ENCODE measurements around the gene EFCAB6. TPM values are rescaled to one million over a fixed set of nuclear protein-coding genes. Genes with fewer than 3 reads are reported as not detected.

EFCAB6 gene
- total RNA-seq, 1 experiment from 2014 or later = 0.21 TPM

DNA sequence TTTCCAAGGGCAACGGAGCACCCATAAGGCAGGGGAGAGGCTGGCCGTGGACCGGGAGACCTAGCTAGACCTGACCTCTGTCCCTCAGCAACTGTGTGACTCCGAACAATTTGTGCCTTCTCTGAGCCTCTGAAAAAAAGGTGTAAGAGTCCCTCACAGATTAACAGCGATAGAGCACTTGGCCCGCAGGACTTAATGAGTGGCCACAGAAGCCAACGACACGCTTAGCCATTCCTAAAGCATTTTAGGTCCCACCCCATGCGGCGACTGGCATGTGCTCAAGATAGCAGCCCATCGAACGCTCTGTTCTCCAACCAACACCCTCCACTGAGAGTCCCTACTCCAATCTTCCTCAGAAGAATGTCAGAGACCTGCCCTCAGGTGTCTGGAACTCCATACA lies 48.7 kb upstream of the EFCAB6 start:
- peak overlapping the region; percentile 52 to 76; a peak in 3 of 4 replicates for H3K4me3 ChIP-seq (ENCODE audit: low read depth in 2 of 2, low read length in 2 of 2)
- ChIA-PET POLR2A (no interaction called here), CTCF (no interaction called here)
- H3K9me3 ChIP-seq (ENCODE audit: control insufficient read depth, insufficient read depth, low read depth, low read length) = no peaks in the 10 kb centered on the region
- no peak for TF ChIP-seq TCF7L2 (IDR thresholded peaks at IDR 0.05; ENCODE audit: low read depth, low read length)
- TF ChIP-seq SIN3A (IDR thresholded peaks at IDR 0.05; ENCODE audit: borderline replicate concordance, insufficient read depth, low read depth, low read length) = no peak
- TF ChIP-seq, protein P1, sequence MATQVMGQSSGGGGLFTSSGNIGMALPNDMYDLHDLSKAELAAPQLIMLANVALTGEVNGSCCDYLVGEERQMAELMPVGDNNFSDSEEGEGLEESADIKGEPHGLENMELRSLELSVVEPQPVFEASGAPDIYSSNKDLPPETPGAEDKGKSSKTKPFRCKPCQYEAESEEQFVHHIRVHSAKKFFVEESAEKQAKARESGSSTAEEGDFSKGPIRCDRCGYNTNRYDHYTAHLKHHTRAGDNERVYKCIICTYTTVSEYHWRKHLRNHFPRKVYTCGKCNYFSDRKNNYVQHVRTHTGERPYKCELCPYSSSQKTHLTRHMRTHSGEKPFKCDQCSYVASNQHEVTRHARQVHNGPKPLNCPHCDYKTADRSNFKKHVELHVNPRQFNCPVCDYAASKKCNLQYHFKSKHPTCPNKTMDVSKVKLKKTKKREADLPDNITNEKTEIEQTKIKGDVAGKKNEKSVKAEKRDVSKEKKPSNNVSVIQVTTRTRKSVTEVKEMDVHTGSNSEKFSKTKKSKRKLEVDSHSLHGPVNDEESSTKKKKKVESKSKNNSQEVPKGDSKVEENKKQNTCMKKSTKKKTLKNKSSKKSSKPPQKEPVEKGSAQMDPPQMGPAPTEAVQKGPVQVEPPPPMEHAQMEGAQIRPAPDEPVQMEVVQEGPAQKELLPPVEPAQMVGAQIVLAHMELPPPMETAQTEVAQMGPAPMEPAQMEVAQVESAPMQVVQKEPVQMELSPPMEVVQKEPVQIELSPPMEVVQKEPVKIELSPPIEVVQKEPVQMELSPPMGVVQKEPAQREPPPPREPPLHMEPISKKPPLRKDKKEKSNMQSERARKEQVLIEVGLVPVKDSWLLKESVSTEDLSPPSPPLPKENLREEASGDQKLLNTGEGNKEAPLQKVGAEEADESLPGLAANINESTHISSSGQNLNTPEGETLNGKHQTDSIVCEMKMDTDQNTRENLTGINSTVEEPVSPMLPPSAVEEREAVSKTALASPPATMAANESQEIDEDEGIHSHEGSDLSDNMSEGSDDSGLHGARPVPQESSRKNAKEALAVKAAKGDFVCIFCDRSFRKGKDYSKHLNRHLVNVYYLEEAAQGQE (IDR thresholded peaks at IDR 0.05; ENCODE audit: insufficient read depth in 1 of 2, low read depth in 2 of 2, low read length in 1 of 2) = no peak
- TF ChIP-seq, protein P2, sequence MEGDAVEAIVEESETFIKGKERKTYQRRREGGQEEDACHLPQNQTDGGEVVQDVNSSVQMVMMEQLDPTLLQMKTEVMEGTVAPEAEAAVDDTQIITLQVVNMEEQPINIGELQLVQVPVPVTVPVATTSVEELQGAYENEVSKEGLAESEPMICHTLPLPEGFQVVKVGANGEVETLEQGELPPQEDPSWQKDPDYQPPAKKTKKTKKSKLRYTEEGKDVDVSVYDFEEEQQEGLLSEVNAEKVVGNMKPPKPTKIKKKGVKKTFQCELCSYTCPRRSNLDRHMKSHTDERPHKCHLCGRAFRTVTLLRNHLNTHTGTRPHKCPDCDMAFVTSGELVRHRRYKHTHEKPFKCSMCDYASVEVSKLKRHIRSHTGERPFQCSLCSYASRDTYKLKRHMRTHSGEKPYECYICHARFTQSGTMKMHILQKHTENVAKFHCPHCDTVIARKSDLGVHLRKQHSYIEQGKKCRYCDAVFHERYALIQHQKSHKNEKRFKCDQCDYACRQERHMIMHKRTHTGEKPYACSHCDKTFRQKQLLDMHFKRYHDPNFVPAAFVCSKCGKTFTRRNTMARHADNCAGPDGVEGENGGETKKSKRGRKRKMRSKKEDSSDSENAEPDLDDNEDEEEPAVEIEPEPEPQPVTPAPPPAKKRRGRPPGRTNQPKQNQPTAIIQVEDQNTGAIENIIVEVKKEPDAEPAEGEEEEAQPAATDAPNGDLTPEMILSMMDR (IDR thresholded peaks at IDR 0.05) = no peak
- BruUV-seq (replicated peaks) = no TSS peak
- no peaks in the 10 kb centered on the region for H3K36me3 ChIP-seq (ENCODE audit: control insufficient read depth, insufficient read depth, low read length)
- H3K27ac ChIP-seq (ENCODE audit: low read length) = peak overlapping the region; percentile 74; the same call in 1 of the 2 replicates
- no peak for DNase-seq (ENCODE audit: low read depth, low spot score)
- in situ Hi-C loops (cut with HindIII; ENCODE audit: low pct_unique_long_range_greater_than_20kb, low sequenced_read_pairs) = no loop called here
- no peaks in the 10 kb centered on the region for H3K4me1 ChIP-seq (ENCODE audit: control insufficient read depth, insufficient read depth, low read length)
- H3K27me3 ChIP-seq (ENCODE audit: control insufficient read depth, insufficient read depth, low read length) = no peaks in the 10 kb centered on the region
- no peak for ATAC-seq
- intact Hi-C loops (cut with micrococcal nuclease; ENCODE audit: unreplicated experiment) = no loop called here

DNA sequence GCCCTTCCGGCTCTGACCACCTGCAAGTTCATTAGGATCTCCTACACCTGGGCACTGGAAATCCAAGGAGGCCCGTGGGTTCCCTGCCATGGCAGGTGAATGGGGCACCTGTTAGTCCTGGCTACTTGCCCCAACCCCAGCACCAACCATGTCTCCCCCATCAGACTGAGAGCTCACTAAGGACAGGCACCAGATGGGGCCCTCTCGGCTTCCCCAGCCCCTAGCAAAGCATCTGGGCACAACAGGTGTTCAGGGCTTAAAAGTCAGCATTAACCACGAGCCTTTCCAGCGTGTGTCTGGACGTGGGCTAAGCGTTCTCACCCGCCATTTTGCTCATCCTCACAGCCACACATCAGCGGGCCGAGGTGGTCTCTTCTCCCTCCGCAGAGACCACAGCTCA lies 48.0 kb upstream of the EFCAB6 start:
- H3K9me3 ChIP-seq (ENCODE audit: control insufficient read depth, insufficient read depth, low read depth, low read length) = no peaks in the 10 kb centered on the region
- no peak overlapping the region for H3K4me3 ChIP-seq (ENCODE audit: low read depth in 2 of 2, low read length in 2 of 2)
- intact Hi-C loops (cut with micrococcal nuclease; ENCODE audit: unreplicated experiment) (no loop called here), in situ Hi-C loops (cut with HindIII; ENCODE audit: low pct_unique_long_range_greater_than_20kb, low sequenced_read_pairs) (no loop called here)
- DNase-seq (ENCODE audit: low read depth, low spot score) = no peak
- no peak overlapping the region for H3K27ac ChIP-seq (ENCODE audit: low read length)
- H3K36me3 ChIP-seq (ENCODE audit: control insufficient read depth, insufficient read depth, low read length) = no peaks in the 10 kb centered on the region
- H3K4me1 ChIP-seq (ENCODE audit: control insufficient read depth, insufficient read depth, low read length) = no peaks in the 10 kb centered on the region
- TF ChIP-seq SIN3A (IDR thresholded peaks at IDR 0.05; ENCODE audit: borderline replicate concordance, insufficient read depth, low read depth, low read length) = no peak
- TF ChIP-seq TCF7L2 (IDR thresholded peaks at IDR 0.05; ENCODE audit: low read depth, low read length) = no peak
- TF ChIP-seq, protein P2 (IDR thresholded peaks at IDR 0.05) = no peak
- TF ChIP-seq, protein P1 (IDR thresholded peaks at IDR 0.05; ENCODE audit: insufficient read depth in 1 of 2, low read depth in 2 of 2, low read length in 1 of 2) = no peak
- no peak for TF ChIP-seq POLR2AphosphoS5 (IDR thresholded peaks at IDR 0.05; ENCODE audit: low read depth, low read length)
- no peaks in the 10 kb centered on the region for H3K27me3 ChIP-seq (ENCODE audit: control insufficient read depth, insufficient read depth, low read length)
- ChIA-PET CTCF (no interaction called here), POLR2A (no interaction called here)
- no TSS peak for BruUV-seq (replicated peaks)
- ATAC-seq = no peak
